Measurements from ENCODE around the gene INPP4A.

The INPP4A gene

GRCh38 chr2:98582523-98582922 lies 137.9 kb downstream of the INPP4A start:
- in situ Hi-C loops (cut with HindIII; ENCODE audit: low pct_ligation_motif_present, low sequenced_read_pairs) = no loop called here
- Histone ChIP-seq H3K4me3 (ENCODE audit: low read depth, low read length) (no peak overlapping the region), H3K27ac (no peak overlapping the region), H3K36me3 (replicated peaks) (peaks cover 4% of the 10 kb centered on the region), H3K27me3 (replicated peaks) (no peaks in the 10 kb centered on the region)
- no peak for DNase-seq
- TF ChIP-seq CTCF (IDR thresholded peaks at IDR 0.05; ENCODE audit: low read depth, low read length, missing control alignments) = no peak

GRCh38 chr2:98583276-98583675 lies 138.6 kb downstream of the INPP4A start:
- DNase-seq = no peak
- H3K36me3 ChIP-seq (replicated peaks) = peaks cover 4% of the 10 kb centered on the region

GRCh38 chr2:98583816-98584618 lies 139.4 kb downstream of the INPP4A start:
- peaks cover 4% of the 10 kb centered on the region for H3K36me3 ChIP-seq (replicated peaks)
- H3K27ac ChIP-seq = no peak overlapping the region
- H3K27me3 ChIP-seq (replicated peaks) = no peaks in the 10 kb centered on the region
- no peak for DNase-seq
- H3K4me3 ChIP-seq (ENCODE audit: low read depth, low read length) = no peak overlapping the region
- TF ChIP-seq CTCF (IDR thresholded peaks at IDR 0.05; ENCODE audit: low read depth, low read length, missing control alignments) = no peak
- in situ Hi-C loops (cut with HindIII; ENCODE audit: low pct_ligation_motif_present, low sequenced_read_pairs) = no loop called here

More at GRCh38 chr2:98583276-98583675, 138.6 kb downstream of the INPP4A start:
- no peak overlapping the region for H3K4me3 ChIP-seq (ENCODE audit: low read depth, low read length)
- in situ Hi-C loops (cut with HindIII; ENCODE audit: low pct_ligation_motif_present, low sequenced_read_pairs) = no loop called here
- TF ChIP-seq CTCF (IDR thresholded peaks at IDR 0.05; ENCODE audit: low read depth, low read length, missing control alignments) = no peak
- no peaks in the 10 kb centered on the region for H3K27me3 ChIP-seq (replicated peaks)
- H3K27ac ChIP-seq = no peak overlapping the region

GRCh38 chr2:98585386-98585785 lies 140.7 kb downstream of the INPP4A start:
- no peak for DNase-seq
- Histone ChIP-seq H3K27me3 (replicated peaks) (no peaks in the 10 kb centered on the region), H3K4me3 (ENCODE audit: low read depth, low read length) (no peak overlapping the region), H3K36me3 (replicated peaks) (peaks cover 4% of the 10 kb centered on the region), H3K27ac (no peak overlapping the region)
- in situ Hi-C loops (cut with HindIII; ENCODE audit: low pct_ligation_motif_present, low sequenced_read_pairs) = no loop called here
- TF ChIP-seq CTCF (IDR thresholded peaks at IDR 0.05; ENCODE audit: low read depth, low read length, missing control alignments) = no peak

GRCh38 chr2:98586551-98587140 lies 142.0 kb downstream of the INPP4A start:
- DNase-seq = no peak
- in situ Hi-C loops (cut with HindIII; ENCODE audit: low pct_ligation_motif_present, low sequenced_read_pairs) = no loop called here
- H3K27me3 ChIP-seq (replicated peaks) = no peaks in the 10 kb centered on the region
- no peak for TF ChIP-seq CTCF (IDR thresholded peaks at IDR 0.05; ENCODE audit: low read depth, low read length, missing control alignments)
- H3K27ac ChIP-seq = no peak overlapping the region
- H3K36me3 ChIP-seq (replicated peaks) = peaks cover 4% of the 10 kb centered on the region
- no peak overlapping the region for H3K4me3 ChIP-seq (ENCODE audit: low read depth, low read length)
